K562 (cell line): ENCODE results near the gene PSMD8. TPM values are rescaled to one million over a fixed set of nuclear protein-coding genes. Genes with fewer than 3 reads are reported as not detected.

Experiments
- ATAC-seq: fragments of 200-7000 bp; cut with Tn5 transposase; 3 replicates; pipeline ENCODE4 v1.9.1; 2020; ENCODE audit warnings: moderate library complexity
- BruUV-seq: library from RNA; stranded (reverse); fragments of 400-500 nt; replicated peaks from 2 replicates; lab custom pipeline; 2021; lab: Mats Ljungman, UMichigan
- CTCF ChIA-PET: fragments of 300-600 bp; formaldehyde crosslinking; extraction: SDS; loops from one replicate; lab custom pipeline; 2021; ENCODE audit warnings: low intra/inter-chr PET ratio; lab: Yijun Ruan, JAX
- POLR2A ChIA-PET: fragments of 300-600, 350-650 bp; sonication (Branson Sonifier 250); formaldehyde crosslinking; extraction: SDS; loops from one replicate; lab custom pipeline; 2021; ENCODE audit warnings: antibody characterized with exemption, inconsistent platforms; lab: Yijun Ruan, JAX
- DNase-seq, 4 experiments: peaks; one replicate each; pipeline versions ENCODE4 v3.0.0 to v3.0.0-alpha.2; 2011 to 2018; ENCODE audit warnings: low spot score in 3 of 4, mixed read lengths in 3 of 4; ENCODE audit errors: extremely low read depth in 1 of 4
- FAIRE-seq: peaks from 2 replicates; lab custom pipeline; 2011; peaks lifted over from hg19 to GRCh38; lab: Jason Lieb, UNC
- H2AFZ ChIP-seq: 2 replicates; pipeline ENCODE4 v1.6.0; 2011; ENCODE audit warnings: low read depth, low read length, control low read depth, inconsistent platforms
- H3K27ac ChIP-seq: fragments of 200-600 bp; 3 replicates; pipeline ENCODE4 v1.8.0; 2011; ENCODE audit warnings: low read depth, mild to moderate bottlenecking, control low read depth, inconsistent platforms, low read length, moderate library complexity, mixed read lengths; ENCODE audit errors: extremely low read depth
- H3K27me3 ChIP-seq, 2 experiments: fragments of 300-600 bp in 1 of 2; 2 replicates in 1 of 2; 3 replicates in 1 of 2; pipeline versions ENCODE4 v1.6.0 to v1.8.0; 2011; ENCODE audit warnings: inconsistent platforms in 2 of 2, low read length in 2 of 2, mild to moderate bottlenecking in 1 of 2, mixed read lengths in 1 of 2, moderate library complexity in 1 of 2; ENCODE audit not compliant: control insufficient read depth in 2 of 2, insufficient read depth in 2 of 2
- H3K36me3 ChIP-seq: fragments of 300-600 bp; 3 replicates; pipeline ENCODE4 v1.8.0; 2011; ENCODE audit warnings: mild to moderate bottlenecking, low read length, inconsistent platforms; ENCODE audit not compliant: control insufficient read depth, insufficient read depth
- H3K4me1 ChIP-seq, 2 experiments: fragments of 200-600 bp in 1 of 2; replicated peaks in 1 of 2; 2 replicates in 1 of 2; 3 replicates in 1 of 2; pipeline versions ENCODE4 v1.5.1 to v1.8.0; 2011; ENCODE audit warnings: inconsistent platforms in 2 of 2, low read length in 2 of 2, mild to moderate bottlenecking in 1 of 2, mixed read lengths in 1 of 2, moderate library complexity in 1 of 2; ENCODE audit not compliant: control insufficient read depth in 2 of 2, insufficient read depth in 2 of 2
- H3K4me2 ChIP-seq: 2 replicates; pipeline ENCODE4 v1.6.1; 2011; ENCODE audit warnings: low read length, control low read depth, inconsistent platforms, mixed read lengths; ENCODE audit not compliant: insufficient read depth
- H3K4me3 ChIP-seq: fragments of 200-600 bp; sonication (generic), shearing (Covaris generic); 2 replicates; pipeline ENCODE4 v1.5.1; 2016; ENCODE audit warnings: control low read depth, inconsistent platforms
- H3K79me2 ChIP-seq: fragments of 200-600 bp; 3 replicates; pipeline ENCODE4 v1.8.0; 2011; ENCODE audit warnings: low read length, inconsistent platforms; ENCODE audit not compliant: control insufficient read depth, insufficient read depth
- H3K9ac ChIP-seq, 2 experiments: 2 replicates each; pipeline versions ENCODE4 v1.6.0 to v1.6.1; 2011; ENCODE audit warnings: low read depth in 2 of 2, low read length in 2 of 2, control low read depth in 1 of 2, inconsistent platforms in 1 of 2, mild to moderate bottlenecking in 1 of 2, mixed read lengths in 1 of 2; ENCODE audit not compliant: insufficient read depth in 1 of 2
- H3K9me1 ChIP-seq: one replicate; pipeline ENCODE4 v1.6.0; 2011; ENCODE audit warnings: inconsistent platforms, mild to moderate bottlenecking, low read length, moderate library complexity; ENCODE audit not compliant: control insufficient read depth, insufficient read depth
- H3K9me3 ChIP-seq: replicated peaks from 2 replicates; pipeline ENCODE4 v1.5.1; 2011; ENCODE audit warnings: low read depth, low read length, inconsistent platforms; ENCODE audit not compliant: control insufficient read depth, insufficient read depth
- H4K20me1 ChIP-seq: replicated peaks from 2 replicates; pipeline ENCODE4 v1.6.1; 2011; ENCODE audit warnings: low read length, inconsistent platforms, mixed read lengths; ENCODE audit not compliant: control insufficient read depth, insufficient read depth
- ARID1B ChIP-seq: fragments of 450-650 bp; IDR thresholded peaks from 2 replicates; pipeline ENCODE4 v1.6.1; 2016; ENCODE audit warnings: antibody characterized with exemption, mild to moderate bottlenecking, inconsistent platforms
- ASH1L ChIP-seq: fragments of 450-650 bp; IDR thresholded peaks from 2 replicates; pipeline ENCODE4 v1.6.1; 2018; ENCODE audit warnings: borderline replicate concordance, mild to moderate bottlenecking, low read depth; ENCODE audit not compliant: partially characterized antibody
- ATF4 ChIP-seq: fragments of 450-650 bp; formaldehyde crosslinking; IDR thresholded peaks from 2 replicates; pipeline ENCODE4 v1.4.0; 2022; ENCODE audit warnings: mild to moderate bottlenecking, moderate library complexity
- EHMT2 ChIP-seq: fragments of 450-650 bp; IDR thresholded peaks from 2 replicates; pipeline ENCODE4 v1.6.1; 2018; ENCODE audit warnings: antibody characterized with exemption
- HDAC1 ChIP-seq, 2 experiments: fragments of 450-650 bp; IDR thresholded peaks; 2 replicates each; pipeline ENCODE4 v1.6.1; 2016 to 2017; ENCODE audit warnings: inconsistent platforms in 1 of 2, mild to moderate bottlenecking in 1 of 2, moderate library complexity in 1 of 2
- HDAC8 ChIP-seq: fragments of 450-650 bp; IDR thresholded peaks from 2 replicates; pipeline ENCODE4 v1.6.1; 2016; ENCODE audit warnings: mild to moderate bottlenecking, missing genetic modification characterization, moderate library complexity, missing compliant biosample characterization
- POLR2AphosphoS5 ChIP-seq: IDR thresholded peaks from 2 replicates; pipeline ENCODE4 v1.6.1; 2011; ENCODE audit warnings: mild to moderate bottlenecking, low read depth, low read length, moderate library complexity; ENCODE audit not compliant: control insufficient read depth, insufficient read depth
- RREB1 ChIP-seq: fragments of 250-450 bp; sonication (Bioruptor Pico); IDR thresholded peaks from 2 replicates; pipeline ENCODE4 v1.4.0; 2020
- SMARCA4 ChIP-seq: fragments of 450-650 bp; IDR thresholded peaks from 2 replicates; pipeline ENCODE4 v1.6.1; 2016
- ZBTB1 ChIP-seq: sonication (generic); formaldehyde crosslinking; IDR thresholded peaks from 2 replicates; pipeline ENCODE4 v1.8.1; 2023; ENCODE audit warnings: missing genetic modification reagents, low read depth, mild to moderate bottlenecking, borderline replicate concordance
- ZBTB11 ChIP-seq, 3 experiments: fragments of 200-800 bp in 1 of 3; fragments of 250-450 bp in 1 of 3; fragments of 450-650 bp in 1 of 3; sonication (Bioruptor Pico) in 1 of 3; sonication (Bioruptor generic) in 1 of 3; formaldehyde crosslinking in 1 of 3; IDR thresholded peaks; 2 replicates each; pipeline versions ENCODE4 v1.6.1 to v1.8.0; 2016 to 2022; ENCODE audit warnings: mild to moderate bottlenecking in 2 of 3, missing genetic modification characterization in 2 of 3, missing compliant biosample characterization in 1 of 3, moderate library complexity in 1 of 3
- ZNF324 ChIP-seq: fragments of 250-450 bp; sonication (Bioruptor Pico); IDR thresholded peaks from 2 replicates; pipeline ENCODE4 v1.4.0; 2020; ENCODE audit warnings: mild to moderate bottlenecking
- WGBS: fragments of 100-300 bp; shearing (Covaris generic); methylation state at CpG from one replicate; pipeline ENCODE4 v1.1.6; 2016; ENCODE audit warnings: low coverage, mixed read lengths; ENCODE audit not compliant: insufficient coverage; ENCODE audit errors: missing lambda C conversion rate; 5-methylcytosine and 5-hydroxymethylcytosine counted together
- in situ Hi-C: fragments of 300-500 bp; cut with MboI; formaldehyde crosslinking; loops from 4 replicates; pipeline ENCODE4 v1.15.0; 2018; ENCODE audit warnings: inconsistent platforms, mixed read lengths
- intact Hi-C: fragments of 100-400 bp; cut with micrococcal nuclease; formaldehyde crosslinking; loops from 2 replicates; pipeline ENCODE4 v1.14.2; 2022
- polyA plus RNA-seq, 8 experiments: library from polyadenylated mRNA; depleted of rRNA in 4 of 8; stranded (reverse) in 5 of 8; unstranded in 3 of 8; fragments of >200 nt; fragmentation: Nextera tagmentation in 2 of 8; fragmentation: Illumina TruSeq in 1 of 8; extraction: Ambion mirVana in 2 of 8; extraction: Trizol in 1 of 8; gene quantifications; 2 replicates each; pipeline versions ENCODE4 v1.2.1 to v1.2.3, GENCODE V29; 2011 to 2014; ENCODE audit warnings: inconsistent platforms in 1 of 8, missing spikeins in 1 of 8
- total RNA-seq, 7 experiments: library from RNA; depleted of rRNA in 6 of 7; stranded (reverse); fragments of >200 nt in 6 of 7; fragmentation: Illumina TruSeq in 2 of 7; extraction: Trizol in 2 of 7; gene quantifications; 2 replicates each; pipeline versions ENCODE4 v1.2.1 to v1.2.3, GENCODE V29; 2011 to 2021; ENCODE audit warnings: low replicate concordance in 1 of 7

Gene PSMD8
- total and polyA plus RNA-seq, 9 of the 15 experiments (the other 6 are each of a cell fraction or from before 2014, with no cell fraction given): 130 to 583 (median 315) TPM

GRCh38 chr19:38412961-38413360 lies 38.6 kb downstream of the PSMD8 start:
- Histone ChIP-seq H3K27ac (peak overlapping the region; percentile 58), H4K20me1 (no peaks in the 10 kb centered on the region), H3K36me3 (peaks cover 5% of the 10 kb centered on the region; the same call in 2 of the 3 replicates), H3K9me3 (no peaks in the 10 kb centered on the region), H2AFZ (peak overlapping the region; percentile 28), H3K9me1 (peaks cover 2% of the 10 kb centered on the region), H3K4me1 (peaks cover 42 to 59% of the 10 kb centered on the region in 2 experiments), H3K4me2 (peak overlapping the region; percentile 70), H3K79me2 (no peaks in the 10 kb centered on the region), H3K4me3 (no peak overlapping the region), H3K27me3 (no peaks in the 10 kb centered on the region), H3K9ac (peak overlapping the region; percentile 0 to 89; a peak in 3 of 4 replicates)
- ChIA-PET CTCF (no interaction called here), POLR2A (interaction anchor here (0.6 to 3.3 kb wide), 6 partner anchors 9 to 247 kb away, joined by 3 to 30 read pairs (median 4); partner anchors contain the start of gene FAM98C)
- intact Hi-C loops: loop anchor here (5.0 kb wide), 1 partner anchor 94 kb away; no protein-coding TSS in a partner anchor
- ATAC-seq (peak; percentile 90), DNase-seq (peak; percentile 64 to 94 (median 81)), FAIRE-seq (peak; percentile 97)
- no TSS peak for BruUV-seq
- in situ Hi-C loops: no loop called here
- 2% methylated on average over 9 of the region's 11 CpGs for WGBS
- TF ChIP-seq ATF4 (CRISPR knock-in tag) (no peak), ZBTB1 (CRISPR knock-in tag) (no peak), HDAC1 (IDR thresholded peaks at IDR 0.05) (peak in 1 of 2 experiments; percentile 50; a peak in 1 of 4 replicates), ZNF324 (CRISPR knock-in tag) (no peak), SMARCA4 (peak; percentile 88), EHMT2 (no peak), POLR2AphosphoS5 (peak; percentile 85), ZBTB11 (CRISPR knock-in tag; IDR thresholded peaks at IDR 0.05) (no peak), RREB1 (CRISPR knock-in tag) (no peak), ASH1L (no peak), HDAC8 (tag) (no peak), ARID1B (peak; percentile 94)
